IPS-NIHi7 (cell line): ENCODE data around the gene ALCAM.
A peak's percentile ranks its signal among the peaks of the same experiment; 100 is the strongest.
"Not testable (repeated sequence)": the region's sequence is repeated elsewhere in the genome, so short reads cannot be mapped to it uniquely, and the experiment has no call there.

Experiments
- DNase-seq: peaks from one replicate; pipeline ENCODE4 v3.0.0; 2012; ENCODE audit warnings: mixed read lengths; ENCODE audit errors: extremely low spot score

The ALCAM gene

DNA sequence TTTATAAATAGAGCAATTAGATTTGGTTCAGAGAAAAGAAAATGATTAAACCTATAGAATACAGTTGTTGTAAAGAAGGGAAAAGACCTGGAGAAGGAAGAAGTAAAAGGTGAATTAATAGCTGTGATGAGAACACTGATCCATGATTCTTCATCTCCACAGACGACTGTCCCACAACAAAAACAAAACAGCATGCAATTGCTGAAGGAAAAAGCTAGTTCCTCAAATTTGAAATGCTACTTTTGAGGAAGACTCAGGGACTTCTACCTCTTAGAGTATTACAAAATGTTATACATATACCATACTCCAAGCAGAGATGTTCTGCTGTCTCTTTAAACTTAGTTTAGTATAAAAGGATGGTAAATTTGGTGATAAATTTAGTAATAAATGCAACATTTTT lies 21.5 kb downstream of the ALCAM start:
- no peak for DNase-seq

- DNase-seq, result not testable (repeated sequence)
Observed at GRCh38 chr3:105389759-105390158, 23.1 kb downstream of the ALCAM start.

GRCh38 chr3:105392598-105392997 lies 25.9 kb downstream of the ALCAM start:
- DNase-seq, result not testable (repeated sequence)

GRCh38 chr3:105394177-105394576 lies 27.5 kb downstream of the ALCAM start:
- DNase-seq, result peak; percentile 14

- no peak for DNase-seq
Observed at GRCh38 chr3:105397974-105398373, 31.3 kb downstream of the ALCAM start.

DNA sequence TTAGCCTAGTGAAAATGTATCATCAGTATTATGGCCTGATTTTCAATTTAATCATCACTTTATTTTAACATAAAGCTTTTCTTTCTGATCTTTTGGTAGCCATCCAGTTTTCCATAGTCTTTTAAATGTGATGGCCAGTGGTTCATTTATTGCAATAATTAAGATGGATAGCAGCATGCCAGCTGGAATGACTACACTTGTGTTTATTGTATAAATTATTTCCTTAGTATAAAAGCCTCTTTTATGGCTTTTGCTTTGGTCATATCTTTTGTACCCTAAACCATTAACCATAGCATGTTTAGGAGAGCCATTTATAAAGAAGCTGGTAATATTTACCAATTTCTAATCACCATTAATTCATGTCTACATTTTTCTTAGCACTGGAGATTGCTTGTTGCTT lies 31.7 kb downstream of the ALCAM start:
- DNase-seq, result no peak

DNA sequence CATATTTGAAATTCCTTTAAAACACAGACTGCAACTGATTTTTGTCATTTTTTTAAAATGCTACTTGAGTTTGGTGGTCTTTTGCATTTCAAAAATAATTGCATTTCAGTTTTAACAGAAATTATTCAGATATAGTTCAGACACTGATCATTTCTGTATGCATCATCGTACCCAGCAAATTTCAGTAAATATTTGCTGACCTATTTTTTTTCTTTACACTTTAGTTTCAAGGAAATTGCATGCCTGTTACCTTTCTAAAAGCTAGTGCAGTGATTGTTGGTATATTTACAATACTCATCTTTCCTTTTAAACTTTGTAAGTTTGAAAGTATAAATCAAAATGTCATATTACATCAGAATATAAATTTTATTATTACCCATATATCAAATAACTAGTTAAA lies 32.4 kb downstream of the ALCAM start:
- no peak for DNase-seq

DNA sequence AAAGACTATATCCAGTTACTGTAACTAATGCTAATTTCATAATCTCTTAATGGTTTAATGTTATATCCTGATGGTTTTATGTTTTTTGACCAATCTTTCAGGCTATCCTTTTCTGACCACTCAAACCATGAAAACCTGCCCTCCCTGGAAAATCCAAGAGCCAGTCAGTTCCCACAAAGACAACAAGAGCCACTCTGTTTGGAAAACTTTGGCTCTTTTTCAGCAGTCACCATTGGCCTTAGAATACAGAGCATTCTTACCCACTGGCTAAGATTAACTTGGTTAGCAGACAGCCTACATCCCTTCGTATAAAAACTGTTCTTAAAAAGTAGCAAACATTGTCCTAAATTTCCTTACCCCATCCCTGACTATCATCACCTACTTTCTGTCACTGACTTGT lies 32.9 kb downstream of the ALCAM start:
- DNase-seq, result no peak

GRCh38 chr3:105401254-105401653 lies 34.5 kb downstream of the ALCAM start:
- no peak for DNase-seq

- no peak for DNase-seq
Observed at GRCh38 chr3:105401691-105402149, 35.0 kb downstream of the ALCAM start.

DNA sequence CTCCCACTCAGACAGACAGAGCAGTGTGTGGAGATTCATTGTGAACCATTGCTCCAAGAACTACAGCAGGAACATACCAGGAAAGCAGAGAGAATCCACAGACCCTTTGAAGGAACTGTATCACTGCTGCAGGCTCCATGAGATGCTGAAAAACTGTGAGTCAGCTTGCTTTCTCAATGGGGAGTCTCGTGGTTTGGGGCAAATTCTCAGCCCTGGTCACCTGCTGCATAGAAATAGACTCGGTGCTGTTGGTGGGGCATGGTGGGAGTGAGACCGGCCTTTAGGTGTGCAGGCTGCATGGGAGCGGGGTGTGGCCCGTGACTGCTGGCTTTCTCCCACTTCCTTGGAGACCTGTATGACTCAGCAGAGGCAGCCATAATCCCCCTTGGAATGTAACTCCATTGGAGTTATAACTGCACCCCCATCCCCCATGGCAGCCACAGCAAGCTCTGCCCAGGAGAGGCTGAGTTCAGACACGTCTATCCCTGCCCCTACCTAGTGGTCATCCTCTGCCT lies 35.6 kb downstream of the ALCAM start:
- DNase-seq, result peak; percentile 15

GRCh38 chr3:105403034-105403433 lies 36.3 kb downstream of the ALCAM start:
- DNase-seq, result not testable (repeated sequence)

- no peak for DNase-seq
Observed at GRCh38 chr3:105406268-105406667, 39.6 kb downstream of the ALCAM start.

GRCh38 chr3:105409364-105409763 lies 42.7 kb downstream of the ALCAM start:
- no peak for DNase-seq

DNA sequence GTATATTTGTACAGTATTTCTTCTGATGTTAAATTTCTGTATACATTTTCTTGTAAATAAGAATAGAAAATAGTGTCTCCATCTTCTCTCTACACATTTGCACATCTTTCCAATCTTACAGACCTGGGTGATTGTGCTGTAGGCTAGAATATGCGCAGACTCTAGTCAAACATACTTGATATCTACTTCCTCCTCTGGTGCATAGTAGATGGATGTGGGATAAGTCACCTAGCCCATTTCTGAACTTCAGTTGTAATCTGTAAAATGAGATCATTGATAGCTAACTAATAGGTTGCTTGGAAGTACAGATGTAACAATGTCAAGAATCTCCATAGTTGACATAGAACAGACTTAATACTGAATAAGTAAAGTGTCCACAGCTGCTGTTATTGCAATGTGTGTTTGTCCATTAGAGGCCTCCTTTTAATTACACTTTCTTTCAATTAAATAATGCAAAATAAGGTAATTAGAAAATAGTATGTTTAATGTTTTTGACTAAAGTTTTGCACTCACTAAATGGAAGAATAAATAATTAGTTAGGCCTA lies 46.7 kb downstream of the ALCAM start:
- no peak for DNase-seq

DNA sequence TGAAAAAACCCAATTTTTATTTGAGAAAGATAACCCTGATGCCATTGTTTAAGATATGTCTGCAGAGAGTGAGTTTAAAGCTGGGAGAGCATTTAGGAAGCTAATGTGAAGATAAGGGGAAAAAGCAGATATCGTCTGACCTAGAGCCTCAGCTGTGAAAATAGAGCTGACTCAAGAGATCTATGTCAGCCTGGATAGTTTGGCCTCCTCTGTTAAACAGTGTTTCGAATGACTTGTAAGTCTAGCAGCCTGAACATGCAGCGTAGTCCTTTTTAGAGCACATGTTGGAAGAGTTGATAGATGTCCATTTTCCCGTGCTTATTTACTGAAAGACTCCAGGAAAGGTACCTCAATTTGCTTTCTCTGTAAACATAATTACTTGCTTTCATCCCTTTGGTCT lies 48.1 kb downstream of the ALCAM start:
- DNase-seq, result no peak

DNA sequence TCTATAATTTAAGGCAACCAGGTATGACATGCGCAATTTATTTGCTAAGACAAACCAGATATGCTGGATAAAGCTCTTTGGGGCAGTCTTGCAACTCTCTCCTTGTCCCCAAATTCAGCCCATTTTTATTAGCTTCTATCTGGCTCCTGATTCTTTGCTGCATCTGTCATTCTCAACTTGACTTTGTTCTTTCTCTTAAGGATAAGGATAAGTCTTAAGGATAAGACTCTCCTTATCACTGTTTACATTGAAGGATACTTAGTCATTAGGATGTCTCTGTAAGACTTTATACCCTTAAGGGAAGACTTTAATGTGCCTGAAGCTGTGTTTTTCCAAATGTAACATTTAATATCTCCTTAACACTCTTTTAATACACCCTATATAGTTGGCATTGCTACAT lies 49.2 kb downstream of the ALCAM start:
- no peak for DNase-seq

DNA sequence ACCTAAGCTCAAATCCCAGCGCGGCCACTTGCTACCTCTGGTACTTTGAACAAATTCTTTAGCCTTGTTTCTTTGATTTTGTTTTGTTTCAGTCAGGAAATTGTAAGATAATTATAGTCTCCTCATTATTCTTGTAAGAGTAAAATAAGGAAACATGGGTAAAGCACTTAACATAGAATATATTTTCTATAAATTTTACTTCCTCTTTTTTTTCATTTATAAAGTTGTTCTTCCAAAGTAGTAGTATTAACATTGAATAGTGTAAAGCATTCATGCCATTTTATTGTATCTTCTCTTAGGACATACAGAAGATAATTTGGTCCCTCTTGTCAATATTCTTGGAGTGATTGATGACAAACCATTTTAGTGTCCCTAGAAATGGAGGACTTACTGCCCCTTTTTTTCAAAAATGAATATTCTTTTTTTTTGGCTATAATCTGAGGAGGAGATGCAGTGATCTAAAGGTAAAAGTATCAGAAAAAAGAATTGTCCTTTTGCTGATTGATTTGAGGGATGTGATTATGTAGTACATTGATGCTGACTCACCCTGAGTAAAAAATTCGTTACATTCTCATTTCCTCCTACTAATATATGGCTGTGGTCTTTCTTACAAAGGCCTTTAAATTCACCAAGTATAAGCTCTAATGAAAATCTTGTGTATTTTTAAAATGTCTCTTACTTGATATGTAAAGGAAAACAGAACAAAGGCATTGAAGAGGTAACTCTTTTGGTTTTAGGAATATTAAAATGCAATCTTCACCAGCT lies 51.0 kb downstream of the ALCAM start:
- no peak for DNase-seq

DNA sequence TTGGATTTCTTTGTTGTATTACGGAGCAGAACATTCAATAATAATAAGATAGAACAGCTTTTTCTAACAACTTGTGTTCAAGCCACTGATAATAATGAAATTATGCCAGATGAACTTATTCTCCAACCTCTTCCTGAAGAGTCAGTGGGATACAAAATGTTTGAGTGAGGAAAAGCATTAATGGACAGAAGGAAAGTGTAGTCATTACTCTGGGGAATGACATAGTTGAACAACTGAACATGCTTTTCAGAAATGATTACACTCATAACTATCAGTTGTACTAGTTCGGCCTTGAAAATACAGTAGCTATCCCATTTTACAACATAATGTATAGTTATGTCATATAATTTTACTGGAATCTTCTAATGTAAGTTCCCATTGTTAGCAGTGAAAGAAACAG lies 55.9 kb downstream of the ALCAM start:
- no peak for DNase-seq

- DNase-seq, result no peak
Observed at GRCh38 chr3:105423397-105423796, 56.7 kb downstream of the ALCAM start.

GRCh38 chr3:105424412-105425152 lies 57.9 kb downstream of the ALCAM start:
- no peak for DNase-seq

DNA sequence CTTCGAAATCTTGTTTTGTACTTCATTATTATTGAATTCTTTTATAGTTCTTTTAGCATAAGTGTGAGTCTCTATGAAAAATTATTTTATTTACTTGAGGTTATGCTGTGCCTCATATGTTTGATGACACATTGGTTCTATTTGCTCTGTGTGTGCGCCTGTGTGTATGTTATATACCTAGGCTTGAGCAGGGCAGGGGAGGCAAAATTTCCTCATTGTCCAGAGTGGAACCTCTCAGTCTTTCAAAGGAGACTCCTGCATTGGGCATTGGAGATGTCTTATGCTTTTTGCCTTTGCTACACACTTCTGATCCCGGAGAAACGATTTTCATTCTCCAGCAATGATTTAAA lies 58.4 kb downstream of the ALCAM start:
- DNase-seq, result no peak

DNA sequence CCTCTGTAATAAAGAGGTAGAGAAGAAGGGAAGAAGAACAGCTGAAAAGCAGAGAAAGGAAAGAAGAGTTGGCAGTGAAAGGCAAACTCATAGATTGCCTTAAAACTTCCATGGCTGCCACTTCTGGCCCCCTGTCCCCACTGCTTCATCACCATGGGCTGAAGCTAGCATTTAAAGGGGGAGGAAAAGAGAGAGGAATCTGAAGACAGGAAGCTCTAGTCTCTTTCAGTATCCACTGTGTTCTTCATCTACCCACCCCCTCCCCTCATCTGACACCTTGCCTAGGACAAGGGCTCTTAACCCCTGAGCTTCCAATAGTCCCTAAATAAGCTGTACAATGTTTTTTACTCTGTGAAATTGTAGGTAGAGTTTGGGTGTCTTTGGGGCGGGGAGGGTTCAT lies 60.6 kb downstream of the ALCAM start:
- DNase-seq, result peak; percentile 15
